COLO829 (cell line): Measurements from ENCODE around the gene TMEM208.
A peak's percentile ranks its signal among the peaks of the same experiment; 100 is the strongest.

ENCODE experiments used
- DNase-seq: peaks from one replicate; pipeline ENCODE4 v3.0.0; 2012; ENCODE audit warnings: low spot score

TMEM208 gene

DNA sequence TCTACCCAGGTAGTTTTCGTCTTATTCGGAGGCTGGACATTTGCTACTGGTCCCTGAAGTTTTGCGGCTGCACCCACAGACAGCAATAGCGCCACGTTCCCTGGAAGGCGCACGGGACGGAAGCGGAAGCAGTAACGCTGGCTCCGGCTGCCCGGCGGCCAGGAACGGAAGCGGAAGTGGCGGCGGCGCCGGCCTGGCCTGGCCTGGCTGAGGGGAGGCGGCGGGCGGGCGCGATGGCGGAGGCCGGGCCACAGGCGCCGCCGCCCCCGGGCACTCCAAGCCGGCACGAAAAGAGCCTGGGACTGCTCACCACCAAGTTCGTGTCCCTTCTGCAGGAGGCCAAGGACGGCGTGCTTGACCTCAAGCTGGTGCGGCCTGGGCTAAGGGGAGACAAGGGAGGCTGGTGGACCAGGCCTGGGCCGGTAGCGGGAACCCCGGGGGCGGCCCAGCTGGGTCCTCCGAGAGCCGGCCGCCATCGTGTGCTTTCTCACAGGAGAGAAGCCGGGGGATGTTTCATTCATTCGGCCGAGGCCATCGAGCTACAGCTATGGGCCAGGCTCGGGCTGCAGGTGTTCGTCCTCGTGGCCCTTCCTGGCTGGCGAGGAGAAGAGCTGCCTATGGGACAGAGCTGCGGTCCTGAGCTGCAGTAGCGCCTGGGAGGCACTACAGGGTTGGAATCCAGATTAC, 34.8 kb upstream of the TMEM208 start, which contains the start of gene E2F4:
E2F4 (plus strand) TSS at position 161 of the 687 bp plus-strand sequence; CDS start at position 234, 73 bp downstream.
- DNase-seq, result peak; percentile 89

DNA sequence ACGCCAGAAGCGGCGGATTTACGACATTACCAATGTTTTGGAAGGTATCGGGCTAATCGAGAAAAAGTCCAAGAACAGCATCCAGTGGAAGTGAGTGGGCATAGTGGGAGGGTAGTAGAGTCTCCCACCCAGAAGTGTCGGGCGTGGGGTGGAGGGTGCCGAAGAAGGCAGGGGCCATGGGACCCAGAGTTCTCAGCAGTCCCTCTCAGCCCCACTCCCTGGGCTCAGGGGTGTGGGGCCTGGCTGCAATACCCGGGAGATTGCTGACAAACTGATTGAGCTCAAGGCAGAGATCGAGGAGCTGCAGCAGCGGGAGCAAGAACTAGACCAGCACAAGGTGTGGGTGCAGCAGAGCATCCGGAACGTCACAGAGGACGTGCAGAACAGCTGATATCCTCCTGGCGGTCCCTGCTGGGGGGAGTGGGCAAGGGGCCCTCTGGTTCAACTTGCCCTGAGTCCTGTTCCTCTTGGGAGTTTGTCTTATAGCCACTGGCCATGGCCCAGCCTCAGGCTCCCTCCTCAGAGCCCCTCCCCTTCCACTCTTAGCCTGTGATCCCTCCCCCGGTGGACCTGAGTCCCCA, 34.1 kb upstream of the TMEM208 start:
- no peak for DNase-seq

GRCh38 chr16:67193536-67193935, 33.4 kb upstream of the TMEM208 start:
- no peak for DNase-seq

DNA sequence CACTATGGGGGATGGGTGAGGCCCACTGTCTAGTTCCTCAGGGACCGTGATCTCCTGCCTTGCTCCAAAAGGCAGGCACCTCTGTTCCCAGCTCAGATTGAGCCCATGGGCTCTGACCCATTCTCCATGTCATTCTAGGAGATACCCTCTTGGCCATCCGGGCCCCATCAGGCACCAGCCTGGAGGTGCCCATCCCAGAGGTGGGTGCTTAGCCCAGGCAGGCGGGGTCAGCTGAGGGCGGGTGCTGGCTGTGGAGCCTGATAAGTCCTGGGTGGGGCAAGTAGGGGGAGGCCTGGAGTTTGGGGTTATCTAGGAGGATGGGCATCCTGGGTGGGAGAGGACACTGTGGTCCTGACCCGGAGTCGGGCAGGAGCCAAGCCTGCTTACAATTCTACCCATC, 32.7 kb upstream of the TMEM208 start:
- no peak for DNase-seq

DNA sequence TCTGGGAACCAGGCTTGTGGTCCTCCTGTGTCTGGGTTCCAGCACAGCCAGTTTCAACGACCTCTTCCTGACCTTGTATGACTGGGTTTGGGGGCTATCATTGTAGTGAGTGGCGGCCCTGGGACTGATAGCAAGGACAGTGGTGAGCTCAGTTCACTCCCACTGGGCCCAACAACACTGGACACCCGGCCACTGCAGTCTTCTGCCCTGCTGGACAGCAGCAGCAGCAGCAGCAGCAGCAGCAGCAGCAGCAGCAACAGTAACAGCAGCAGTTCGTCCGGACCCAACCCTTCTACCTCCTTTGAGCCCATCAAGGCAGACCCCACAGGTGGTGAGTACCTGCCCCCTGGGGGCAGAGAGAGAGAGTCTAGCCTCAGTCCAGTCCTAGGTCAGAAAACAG, 31.3 kb upstream of the TMEM208 start:
- no peak for DNase-seq

- DNase-seq, result no peak
Observed at GRCh38 chr16:67196881-67197280, 30.0 kb upstream of the TMEM208 start.

- no peak for DNase-seq
Observed at GRCh38 chr16:67197704-67198103, 29.2 kb upstream of the TMEM208 start.

- no peak for DNase-seq
Observed at GRCh38 chr16:67198238-67198734, 28.6 kb upstream of the TMEM208 start.

DNA sequence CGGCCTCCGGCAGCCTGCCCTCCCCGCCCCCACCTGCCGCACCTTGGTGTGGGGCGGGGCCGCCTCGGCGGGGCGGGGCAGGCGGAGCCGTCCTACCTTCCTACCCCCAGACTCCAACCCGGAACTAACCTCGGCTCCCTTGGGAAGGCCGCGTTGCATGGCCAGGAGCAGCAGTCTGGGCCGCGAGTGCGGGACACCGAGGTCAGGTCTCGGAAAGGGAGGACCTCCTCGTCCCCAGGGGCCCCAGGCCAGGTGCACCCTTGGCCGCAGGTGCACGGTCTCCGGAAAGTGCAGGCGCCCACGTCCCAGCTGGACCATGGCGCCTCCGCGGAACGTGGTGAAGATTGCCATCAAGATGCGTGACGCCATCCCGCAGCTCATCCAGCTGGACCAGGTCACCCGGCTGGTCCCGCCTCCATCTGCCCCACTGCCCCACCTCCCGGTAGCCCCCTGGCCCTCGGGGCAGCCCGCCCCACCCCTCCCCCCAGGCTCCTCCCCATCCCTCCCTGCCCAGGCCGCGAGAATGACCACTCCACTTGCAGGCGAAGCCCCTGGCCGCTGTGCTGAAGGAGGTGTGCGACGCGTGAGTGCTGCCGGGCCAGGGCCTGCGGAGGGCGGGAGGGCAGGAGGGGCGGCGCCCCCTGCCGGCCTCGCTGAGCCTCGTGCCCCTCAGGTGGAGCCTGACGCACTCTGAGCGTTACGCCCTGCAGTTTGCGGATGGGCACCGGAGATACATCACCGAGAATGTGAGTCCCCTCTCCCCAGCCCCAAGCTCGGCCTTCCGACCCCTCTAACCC, 27.7 kb upstream of the TMEM208 start, which contains the start of gene ELMO3:
ELMO3 (plus strand) TSS at position 121 of the 797 bp plus-strand sequence; CDS start at position 317, 196 bp downstream.
- DNase-seq, result no peak

GRCh38 chr16:67199808-67200198, 27.1 kb upstream of the TMEM208 start:
- DNase-seq, result no peak

- no peak for DNase-seq
Observed at GRCh38 chr16:67200491-67200890, 26.4 kb upstream of the TMEM208 start.

GRCh38 chr16:67201411-67202345, 25.3 kb upstream of the TMEM208 start:
- no peak for DNase-seq

GRCh38 chr16:67202426-67202825, 24.5 kb upstream of the TMEM208 start:
- DNase-seq, result no peak

DNA sequence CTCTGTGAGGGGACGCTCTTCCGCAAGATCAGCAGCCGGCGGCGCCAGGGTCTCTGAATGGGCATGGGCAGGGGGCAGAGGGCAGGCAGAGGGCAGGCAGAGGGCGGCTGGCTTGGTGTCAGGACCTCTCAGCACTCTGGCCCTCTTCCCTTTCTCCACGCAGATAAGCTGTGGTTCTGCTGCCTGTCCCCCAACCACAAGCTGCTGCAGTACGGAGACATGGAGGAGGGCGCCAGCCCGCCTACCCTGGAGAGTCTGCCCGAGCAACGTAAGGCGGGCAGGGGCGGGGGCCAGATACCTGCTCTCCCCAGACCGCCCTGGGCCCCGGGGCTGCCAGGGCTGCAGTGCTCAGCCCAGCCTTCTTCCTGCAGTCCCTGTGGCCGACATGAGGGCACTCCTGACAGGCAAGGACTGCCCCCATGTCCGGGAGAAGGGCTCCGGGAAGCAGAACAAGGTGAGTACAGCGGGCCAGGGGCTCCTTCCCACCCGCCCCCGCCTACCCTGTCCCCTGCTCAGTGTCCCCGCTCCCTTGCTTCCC, 23.9 kb upstream of the TMEM208 start:
- DNase-seq, result no peak

DNA sequence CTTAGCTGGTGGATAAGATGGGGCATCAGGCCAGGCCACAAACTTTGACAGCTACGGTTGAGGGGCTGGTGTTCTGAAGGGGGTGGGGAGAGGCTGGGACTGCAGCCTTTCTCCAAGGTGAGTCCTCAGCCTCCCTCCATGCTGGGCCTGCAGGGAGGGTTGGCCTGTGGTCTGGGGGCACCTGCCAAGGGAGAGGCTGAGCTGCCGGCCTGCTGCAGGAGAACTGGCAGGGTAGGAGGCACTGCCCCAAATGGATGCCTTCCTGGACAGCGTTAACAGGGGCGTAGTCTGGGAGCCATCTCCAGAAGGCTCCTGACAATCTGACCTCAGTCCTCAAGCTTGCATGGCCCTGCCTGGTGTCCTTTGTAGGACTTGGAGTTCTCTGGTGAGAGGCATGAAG, 22.9 kb upstream of the TMEM208 start:
- DNase-seq, result no peak

DNA sequence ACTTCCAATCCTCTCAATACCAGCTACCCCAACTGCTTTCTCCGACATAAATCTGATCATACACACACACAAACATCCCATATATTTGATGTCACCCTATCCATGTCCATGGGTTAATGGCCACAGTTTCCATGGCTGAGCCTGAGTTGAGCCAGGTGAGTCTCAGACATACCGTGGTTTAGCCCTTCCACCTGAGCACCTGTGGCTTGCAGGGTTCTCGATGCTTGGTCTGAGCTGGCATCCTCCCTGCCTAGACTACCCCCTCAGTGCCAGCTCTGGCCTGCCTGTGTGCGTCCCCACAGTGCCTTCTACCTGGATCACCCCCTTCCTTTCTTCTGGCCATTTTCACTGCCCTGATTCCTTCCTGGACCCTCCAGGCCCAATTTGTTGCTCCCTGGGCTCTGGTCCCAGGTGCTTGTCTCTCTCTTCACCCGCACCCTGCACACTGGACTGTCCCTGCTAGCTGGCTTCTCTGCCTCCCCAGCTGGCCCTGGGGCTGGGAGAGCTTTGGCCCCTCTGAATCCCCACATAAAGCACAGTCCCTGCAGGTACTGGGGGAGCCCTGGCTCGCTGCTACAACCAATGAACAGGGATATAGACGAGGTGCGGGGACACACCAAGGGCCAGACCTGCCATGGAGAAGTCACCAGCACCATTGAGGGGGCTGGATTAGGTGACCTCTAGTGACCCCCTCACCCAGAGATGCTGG, 20.6 kb upstream of the TMEM208 start:
- no peak for DNase-seq

- no peak for DNase-seq
Observed at GRCh38 chr16:67206838-67207248, 20.1 kb upstream of the TMEM208 start.

GRCh38 chr16:67207249-67208091, 19.5 kb upstream of the TMEM208 start:
- DNase-seq, result no peak

DNA sequence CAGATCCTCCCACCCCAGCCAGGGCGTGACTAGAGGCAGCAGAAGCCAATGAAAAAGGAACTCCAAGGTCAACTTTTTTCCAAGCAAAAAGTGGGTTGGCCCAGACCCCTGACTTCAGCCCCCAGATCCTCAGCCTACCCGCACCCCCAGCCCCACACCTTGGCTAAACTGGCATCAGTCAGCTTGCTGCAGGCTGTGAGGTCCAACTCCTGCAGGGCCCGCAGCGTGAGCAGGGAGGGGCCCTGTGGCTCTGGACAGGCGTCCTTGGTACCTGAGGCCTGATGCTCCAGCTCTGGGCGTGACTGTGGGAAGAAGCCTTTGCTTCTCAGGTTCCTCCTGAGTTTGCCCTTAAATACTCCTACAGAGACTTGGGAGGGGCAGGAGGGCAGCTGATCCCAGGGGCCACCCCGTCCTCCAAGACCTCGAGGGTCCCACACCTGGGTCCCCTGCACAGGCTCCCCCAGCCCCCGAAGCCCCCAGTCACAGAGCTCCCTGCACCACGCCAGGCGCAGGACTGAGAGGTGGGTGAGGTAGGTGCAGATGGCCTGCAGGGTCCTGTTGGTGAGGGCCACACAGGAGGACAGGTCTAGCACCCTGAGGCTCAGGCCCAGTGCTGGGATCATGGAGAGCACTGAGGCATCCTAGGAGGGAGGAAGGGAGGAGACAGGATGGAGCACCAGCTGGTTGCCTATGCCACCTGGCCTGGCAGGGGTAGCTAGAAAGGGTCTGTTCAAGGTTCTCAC, 18.6 kb upstream of the TMEM208 start:
- DNase-seq, result no peak
